ENCODE data around the gene MAPT.

MAPT gene

GRCh38 chr17:45895304-45895968 is 1.1 kb downstream of the MAPT start:
- peak; percentile 21 for ATAC-seq
- TF ChIP-seq ZNF8 (CRISPR knock-in tag; IDR thresholded peaks at IDR 0.05) (no peak), SNAI2 (CRISPR knock-in tag; IDR thresholded peaks at IDR 0.05) (peak; percentile 90; the same call in 1 of the 2 replicates)

GRCh38 chr17:45895969-45896785 is 1.8 kb downstream of the MAPT start:
- ATAC-seq, result no peak
- no peak for TF ChIP-seq GLIS3 (CRISPR knock-in tag; IDR thresholded peaks at IDR 0.05)
- no peak for TF ChIP-seq ZC3H10 (CRISPR knock-in tag; IDR thresholded peaks at IDR 0.05)
- no peak for TF ChIP-seq ZFP3 (CRISPR knock-in tag; IDR thresholded peaks at IDR 0.05)
- no peak for TF ChIP-seq POU6F1 (CRISPR knock-in tag; IDR thresholded peaks at IDR 0.05; ENCODE audit: borderline replicate concordance, low read depth)
- no peak for TF ChIP-seq ZNF8 (CRISPR knock-in tag; IDR thresholded peaks at IDR 0.05)
- TF ChIP-seq TSHZ2 (CRISPR knock-in tag; IDR thresholded peaks at IDR 0.05), result no peak
- no peak for TF ChIP-seq CSRNP3 (CRISPR knock-in tag; IDR thresholded peaks at IDR 0.05)
- TF ChIP-seq ZNF70 (CRISPR knock-in tag; IDR thresholded peaks at IDR 0.05), result no peak
- TF ChIP-seq PPARA (CRISPR knock-in tag; IDR thresholded peaks at IDR 0.05; ENCODE audit: borderline replicate concordance), result no peak
- TF ChIP-seq TOX (CRISPR knock-in tag; IDR thresholded peaks at IDR 0.05; ENCODE audit: borderline replicate concordance), result no peak
- TF ChIP-seq BACH2 (CRISPR knock-in tag; IDR thresholded peaks at IDR 0.05; ENCODE audit: borderline replicate concordance), result no peak
- TF ChIP-seq SNAI2 (CRISPR knock-in tag; IDR thresholded peaks at IDR 0.05), result no peak
- TF ChIP-seq ZNF565 (CRISPR knock-in tag; conservative IDR thresholded peaks at IDR 0.05; ENCODE audit: low read depth), result no peak
- TF ChIP-seq ESRRG (CRISPR knock-in tag; IDR thresholded peaks at IDR 0.05), result no peak
- TF ChIP-seq PATZ1 (CRISPR knock-in tag; IDR thresholded peaks at IDR 0.05; ENCODE audit: borderline replicate concordance), result no peak
- no peak for TF ChIP-seq ZFP30 (CRISPR knock-in tag; IDR thresholded peaks at IDR 0.05)
- no peak for TF ChIP-seq OSR1 (CRISPR knock-in tag; IDR thresholded peaks at IDR 0.05)
- no peak for TF ChIP-seq CREB5 (CRISPR knock-in tag; IDR thresholded peaks at IDR 0.05; ENCODE audit: low read depth)
- no peak for TF ChIP-seq ISL1 (CRISPR knock-in tag; IDR thresholded peaks at IDR 0.05)
- TF ChIP-seq RARB (CRISPR knock-in tag; IDR thresholded peaks at IDR 0.05), result no peak

Data from SK-N-SH treated with all-trans-retinoic acid at 6 μM for 48 hours (cell line).